Measurements from ENCODE around the gene ABHD14A.
A peak's percentile ranks its signal among the peaks of the same experiment; 100 is the strongest.
"Not testable (repeated sequence)": the region's sequence is repeated elsewhere in the genome, so short reads cannot be mapped to it uniquely, and the experiment has no call there.

The ABHD14A gene

DNA sequence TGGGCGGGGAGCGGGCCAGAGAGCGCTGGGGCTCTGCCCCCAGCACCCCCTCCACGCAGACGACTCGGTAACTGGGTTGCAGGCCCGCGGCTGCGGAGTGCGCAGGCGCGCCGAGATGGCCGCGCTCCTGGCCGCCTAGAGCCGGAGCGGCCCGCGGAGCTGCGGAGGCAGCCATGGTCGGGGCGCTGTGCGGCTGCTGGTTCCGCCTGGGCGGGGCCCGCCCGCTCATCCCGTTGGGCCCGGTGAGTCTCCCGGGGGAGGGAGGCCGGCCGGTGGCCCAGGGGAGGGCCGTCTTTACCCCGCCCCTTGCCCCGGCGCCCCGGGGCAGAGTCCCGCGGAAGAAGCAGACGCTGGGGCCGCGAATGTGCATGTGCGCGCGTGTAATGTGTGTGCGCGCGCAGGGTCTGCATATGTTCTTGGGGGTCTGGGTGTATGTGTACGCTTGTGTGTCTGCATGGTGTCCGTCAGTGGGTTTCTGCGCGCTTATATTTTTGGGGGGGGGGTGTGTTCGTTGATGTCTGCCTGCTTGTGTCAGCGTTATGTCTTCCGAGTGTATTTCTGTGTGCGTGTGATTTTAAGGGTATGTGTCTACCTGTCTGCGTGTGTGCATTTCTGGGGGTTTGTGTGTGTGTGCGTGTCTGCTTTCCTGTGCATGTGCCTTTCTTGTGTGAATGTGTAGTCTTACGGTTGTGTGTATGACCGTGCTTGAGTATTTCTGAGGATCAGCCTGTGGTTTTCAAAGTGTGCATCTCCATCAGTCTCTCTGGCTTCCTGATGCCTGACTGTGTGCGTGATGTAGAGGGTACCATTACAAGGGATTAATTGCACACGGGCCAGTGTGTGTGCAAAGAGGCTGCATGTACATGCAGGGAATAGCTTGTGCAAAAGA is at the start of gene ABHD14A:
Gene ABHD14A, plus strand, starts transcription at position 102 of the 889 bp plus-strand sequence. Its CDS starts 72 bp downstream, at position 174.
- DNase-seq (ENCODE audit: low read depth), result peak; percentile 69

DNA sequence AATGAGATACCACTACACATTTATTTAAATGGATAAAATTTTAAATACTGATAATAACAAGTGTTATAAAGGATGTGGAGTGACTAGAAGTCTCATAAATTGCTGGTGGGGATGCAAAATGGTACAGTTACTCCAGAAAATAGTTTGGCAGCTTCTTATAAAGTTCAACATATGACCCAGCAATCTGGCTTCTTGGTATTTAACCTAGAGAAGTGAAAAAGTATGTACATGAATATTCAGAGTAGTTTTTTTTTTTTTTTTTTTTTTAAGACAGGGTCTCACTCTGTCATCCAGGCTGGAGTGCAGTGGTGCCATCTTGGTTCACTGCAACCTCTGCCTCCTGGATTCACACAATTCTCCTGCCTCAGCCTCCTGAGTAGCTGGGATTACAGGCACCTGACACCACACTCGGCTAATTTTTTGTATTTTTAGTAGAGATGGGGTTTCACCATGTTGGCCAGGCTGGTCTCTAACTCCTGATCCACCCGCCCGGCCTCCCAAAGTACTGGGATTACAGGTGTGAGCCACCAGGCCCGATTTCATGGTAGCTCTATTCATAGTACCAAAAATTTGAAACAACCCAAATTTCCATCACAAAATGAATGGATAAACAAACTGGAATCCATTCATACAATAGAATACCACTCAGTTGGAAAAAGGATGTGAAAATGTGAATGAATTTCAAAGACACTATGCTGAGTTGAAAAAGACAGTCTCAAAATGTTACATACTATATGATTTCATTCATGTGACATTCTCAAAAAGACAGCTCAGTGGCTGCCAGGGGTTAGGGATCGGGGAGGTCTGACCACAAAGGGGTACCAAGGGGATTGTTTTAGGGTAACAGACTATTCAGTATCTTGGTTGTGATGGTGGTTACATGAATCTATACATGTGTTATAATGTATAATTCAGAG is 47.5 kb upstream of the ABHD14A start:
- no peak for DNase-seq (ENCODE audit: low read depth)

DNA sequence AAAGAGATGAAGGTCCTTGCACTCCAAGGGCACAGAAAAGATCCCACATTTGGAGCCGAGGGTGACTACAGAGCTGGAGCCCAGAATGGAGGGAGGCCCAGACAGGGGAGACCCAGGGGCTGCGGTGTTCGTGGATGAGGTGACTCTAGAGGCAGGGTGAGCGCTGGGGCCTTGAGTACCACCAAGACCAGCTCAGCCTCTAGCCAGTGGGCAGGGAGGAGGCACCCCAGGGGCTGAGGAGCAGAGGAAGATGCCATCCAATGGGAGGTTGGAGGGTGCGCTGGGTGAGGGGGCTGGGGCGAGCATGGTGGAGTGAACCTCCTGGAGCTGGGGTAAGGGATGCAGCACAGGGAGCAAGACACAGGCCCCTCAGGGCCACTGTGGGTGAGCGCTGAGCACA is 46.4 kb upstream of the ABHD14A start:
- DNase-seq (ENCODE audit: low read depth), result no peak

DNA sequence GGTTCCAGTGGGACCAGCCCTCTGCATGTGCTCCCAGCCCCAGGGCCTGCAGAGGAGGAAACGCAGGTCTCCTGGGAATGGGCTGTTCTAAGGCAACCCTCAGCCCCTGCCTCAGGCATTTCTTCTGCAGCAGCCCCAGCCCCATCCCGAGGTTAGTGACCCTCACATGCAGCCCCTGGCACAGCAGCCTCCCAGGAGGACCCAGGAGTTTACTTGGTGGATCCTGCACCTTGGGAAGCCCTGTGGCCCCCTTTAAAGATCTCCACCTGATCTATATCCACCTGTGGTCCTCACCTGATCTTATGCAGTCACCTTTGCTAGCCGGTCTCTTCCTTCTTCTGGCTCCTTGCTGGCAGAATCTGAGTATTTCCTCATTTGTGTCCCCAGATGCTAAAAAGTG is 45.9 kb upstream of the ABHD14A start:
- DNase-seq (ENCODE audit: low read depth), result not testable (repeated sequence)

DNA sequence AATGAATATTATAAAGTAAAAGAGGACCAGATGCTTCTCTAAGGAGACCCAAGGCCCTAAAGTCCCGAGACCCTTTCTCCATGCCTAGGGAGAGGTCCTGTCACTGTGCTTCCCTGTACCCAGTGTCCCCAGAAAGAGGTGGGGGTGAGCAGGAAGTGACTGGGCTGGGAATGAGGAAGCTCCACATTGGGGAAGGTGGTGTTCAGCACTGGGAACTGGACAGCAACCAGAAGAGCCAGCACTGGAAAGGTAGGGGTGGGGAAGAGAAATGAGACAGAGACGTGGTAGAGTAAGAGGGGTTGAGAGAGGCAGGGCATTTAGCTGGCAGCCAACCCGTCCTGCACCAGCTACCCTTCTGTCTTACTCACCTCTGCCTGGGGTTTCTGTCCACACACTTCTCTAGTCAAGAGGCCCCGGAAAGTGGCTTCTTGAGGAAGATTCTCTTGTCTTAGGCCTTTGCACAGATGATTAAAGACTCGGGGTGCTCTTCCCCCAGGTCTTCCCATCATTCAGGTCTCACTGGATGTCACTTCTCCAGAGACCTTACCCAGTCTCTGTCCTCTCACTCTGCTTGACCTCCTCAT is 45.4 kb upstream of the ABHD14A start:
- DNase-seq (ENCODE audit: low read depth), result no peak

DNA sequence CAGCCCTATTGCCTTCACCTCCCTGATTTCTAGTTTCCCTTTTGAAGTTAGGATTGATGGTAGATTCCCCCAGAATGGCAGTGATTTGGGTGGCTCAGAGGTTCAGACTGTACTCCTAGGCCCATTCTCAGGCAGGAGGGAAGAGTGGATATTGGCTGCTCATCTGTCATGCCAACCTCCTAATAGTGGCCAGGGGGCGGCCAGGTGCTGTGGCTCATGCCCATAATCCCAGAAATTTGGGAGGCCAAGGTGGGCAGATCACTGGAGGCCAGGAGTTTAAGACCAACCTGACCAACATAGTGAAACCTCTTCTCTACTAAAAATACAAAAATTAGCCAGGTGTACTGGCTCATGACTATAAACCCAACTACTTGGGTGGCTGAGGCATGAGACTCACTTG is 44.4 kb upstream of the ABHD14A start:
- no peak for DNase-seq (ENCODE audit: low read depth)

DNA sequence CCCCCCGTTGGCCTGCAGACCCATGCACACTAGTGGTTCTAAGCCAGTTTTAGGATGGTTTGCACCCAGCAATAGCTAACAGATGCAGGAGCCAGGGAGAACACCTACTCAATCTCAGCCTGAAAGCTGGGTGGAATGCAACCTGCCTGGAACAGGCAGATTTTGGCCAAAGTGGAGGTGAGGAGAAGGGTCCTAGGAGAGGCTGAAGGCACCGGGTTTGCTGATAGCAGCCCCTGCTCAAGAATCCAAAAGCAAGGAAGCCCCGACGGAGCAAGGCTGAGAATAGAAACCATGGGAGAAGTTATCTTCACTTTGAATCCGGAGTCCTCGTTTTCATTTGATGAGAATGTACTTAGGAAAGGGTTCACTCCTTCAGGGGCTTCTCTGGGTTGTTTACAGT is 43.1 kb upstream of the ABHD14A start:
- DNase-seq (ENCODE audit: low read depth), result no peak

DNA sequence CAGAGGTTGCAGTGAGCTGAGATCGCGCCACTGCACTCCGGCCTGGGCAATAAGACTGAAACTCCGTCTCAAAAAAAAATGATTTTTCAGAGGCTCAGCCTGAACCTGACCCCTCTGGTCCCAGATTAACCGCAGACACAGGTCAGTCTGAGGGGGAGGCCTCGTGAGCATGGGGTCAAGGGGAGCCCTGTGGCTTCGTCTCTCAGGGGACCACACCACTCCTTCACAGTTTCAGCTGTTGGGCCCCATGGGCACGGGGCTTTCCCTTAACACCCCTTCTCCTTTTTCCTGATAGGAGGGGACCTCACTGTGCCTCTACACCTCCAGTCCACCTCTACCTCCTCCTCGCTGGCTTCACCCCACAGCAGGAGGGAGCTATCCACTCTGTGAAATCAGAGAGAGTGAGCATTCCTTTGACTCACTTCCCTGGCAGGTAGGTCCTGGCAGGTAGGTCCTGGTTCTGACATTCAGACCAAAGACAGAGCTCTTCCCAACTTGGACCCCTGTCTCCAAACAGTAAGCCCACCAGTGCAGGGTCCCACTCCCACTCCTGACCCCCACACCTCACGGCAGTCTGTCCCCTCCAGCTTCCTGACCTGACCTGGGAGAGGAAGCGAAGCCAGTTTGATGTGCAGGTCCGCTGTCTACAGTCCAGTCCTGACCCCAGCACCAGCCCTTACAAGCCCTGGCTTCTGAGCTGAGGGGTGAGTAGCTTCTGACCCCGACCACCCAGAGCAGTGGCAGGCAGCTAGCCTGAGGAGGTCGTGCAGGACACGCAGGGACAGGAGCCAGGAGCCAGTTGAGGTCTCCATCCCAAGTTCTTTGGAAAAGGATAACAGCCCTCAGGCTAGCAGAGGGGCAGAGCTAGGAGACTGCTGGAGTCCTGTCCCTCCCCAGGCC is 42.1 kb upstream of the ABHD14A start:
- no peak for DNase-seq (ENCODE audit: low read depth)

DNA sequence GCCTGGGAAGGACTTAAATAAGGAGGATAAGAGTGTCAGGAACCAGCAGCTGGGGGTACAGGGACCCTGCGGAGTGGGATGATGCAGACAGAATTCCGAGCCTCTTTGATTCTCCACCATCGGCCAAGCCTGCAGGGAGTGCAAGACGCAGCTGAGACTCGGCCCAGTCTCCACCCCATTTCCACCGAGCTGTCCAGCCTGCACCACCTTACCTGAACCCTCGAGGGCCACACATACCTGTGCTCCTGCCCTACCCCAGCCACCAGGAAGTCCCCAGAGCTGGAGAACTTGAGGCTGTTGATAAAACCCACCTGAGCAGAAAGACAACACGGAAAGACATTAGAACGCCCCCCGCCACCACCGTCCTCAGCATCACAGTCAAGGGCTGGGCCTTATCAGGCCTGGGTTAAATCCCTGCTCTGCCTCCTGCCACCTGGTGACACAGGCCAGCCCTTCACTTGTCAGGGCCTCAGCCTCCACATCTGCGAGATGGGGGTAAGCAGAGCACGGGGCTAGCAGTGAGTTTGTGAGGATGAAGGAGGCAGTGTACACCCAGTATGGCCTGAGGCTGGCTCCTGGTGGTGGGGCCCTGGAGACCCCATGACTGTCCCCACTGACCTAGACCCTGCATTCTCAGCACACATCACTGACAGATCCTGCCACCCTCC is 41.3 kb upstream of the ABHD14A start:
- no peak for DNase-seq (ENCODE audit: low read depth)

DNA sequence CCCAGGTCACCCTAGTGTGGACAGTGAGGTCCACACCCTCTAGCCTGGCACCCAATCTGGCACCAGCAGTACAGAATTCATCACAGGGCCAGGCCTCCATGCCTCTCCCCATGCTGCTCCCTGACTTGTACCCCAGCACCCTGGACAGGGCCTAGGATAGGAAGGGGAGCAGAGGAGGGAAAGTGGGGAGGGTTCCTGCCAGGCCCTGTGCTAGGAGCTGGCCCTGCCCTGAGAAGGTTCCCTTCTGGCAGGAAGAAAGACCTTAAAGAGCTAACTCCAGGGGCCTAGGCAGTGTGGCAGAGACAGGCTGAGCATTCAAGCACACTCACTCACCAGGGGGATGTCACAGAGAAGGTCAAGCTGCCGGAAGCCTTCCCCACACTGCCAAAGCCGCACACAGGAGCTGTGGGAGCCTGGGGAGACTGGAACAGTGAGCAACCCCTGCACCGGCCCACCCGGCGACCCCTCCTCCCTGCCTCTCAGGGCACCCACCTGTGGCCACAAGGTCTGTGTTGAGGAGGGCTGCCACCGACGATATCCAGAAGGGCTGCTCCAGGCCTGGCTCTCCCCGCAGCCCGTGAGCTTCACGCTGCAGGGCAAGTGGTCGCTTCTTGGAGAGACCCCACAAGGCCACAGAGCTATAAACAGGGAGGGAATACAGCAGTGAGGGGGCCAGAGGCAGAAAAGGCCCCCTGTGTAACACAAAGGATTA is 40.6 kb upstream of the ABHD14A start:
- DNase-seq (ENCODE audit: low read depth), result no peak

DNA sequence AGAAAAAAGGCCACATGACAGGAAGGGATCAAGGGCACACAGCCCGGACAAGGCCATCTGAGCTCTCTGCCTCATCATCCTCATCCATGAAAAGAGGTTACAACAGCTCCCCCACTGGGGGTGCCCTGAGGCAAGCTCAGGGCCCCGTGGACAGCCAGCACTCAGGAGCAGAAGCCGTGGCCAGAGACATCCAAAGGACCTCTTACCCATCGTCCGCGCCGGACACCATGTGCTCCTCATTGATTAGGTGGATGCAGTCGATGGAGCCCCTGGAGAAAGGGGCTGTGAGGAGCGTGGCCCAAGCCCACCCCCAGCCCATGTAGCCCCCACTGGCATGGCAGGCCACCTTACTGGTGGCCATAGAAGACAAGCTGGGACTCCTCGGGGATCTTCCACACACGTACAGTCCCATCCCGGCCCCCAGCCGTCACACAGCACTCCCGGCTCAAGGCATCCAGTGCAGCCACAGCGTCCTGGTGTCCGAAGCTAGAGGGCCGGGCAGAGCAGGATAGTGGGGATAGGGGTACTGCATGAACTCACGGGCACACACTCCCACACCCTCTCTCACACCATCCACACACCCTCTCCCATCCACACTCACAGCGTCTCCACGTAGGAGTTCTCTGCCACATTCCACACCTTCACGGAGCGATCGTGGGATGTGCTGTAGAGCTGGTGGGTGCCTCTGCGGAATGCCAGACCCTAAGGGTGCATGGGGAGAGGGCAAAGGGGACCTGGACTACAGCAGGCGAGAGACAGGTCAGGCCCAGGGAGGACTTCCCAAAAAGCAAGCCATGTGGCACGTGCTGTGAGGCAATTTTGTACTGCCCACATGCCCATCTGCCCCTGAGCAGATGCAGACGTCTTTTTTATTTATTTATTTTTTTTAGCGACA is 39.6 kb upstream of the ABHD14A start:
- no peak for DNase-seq (ENCODE audit: low read depth)

DNA sequence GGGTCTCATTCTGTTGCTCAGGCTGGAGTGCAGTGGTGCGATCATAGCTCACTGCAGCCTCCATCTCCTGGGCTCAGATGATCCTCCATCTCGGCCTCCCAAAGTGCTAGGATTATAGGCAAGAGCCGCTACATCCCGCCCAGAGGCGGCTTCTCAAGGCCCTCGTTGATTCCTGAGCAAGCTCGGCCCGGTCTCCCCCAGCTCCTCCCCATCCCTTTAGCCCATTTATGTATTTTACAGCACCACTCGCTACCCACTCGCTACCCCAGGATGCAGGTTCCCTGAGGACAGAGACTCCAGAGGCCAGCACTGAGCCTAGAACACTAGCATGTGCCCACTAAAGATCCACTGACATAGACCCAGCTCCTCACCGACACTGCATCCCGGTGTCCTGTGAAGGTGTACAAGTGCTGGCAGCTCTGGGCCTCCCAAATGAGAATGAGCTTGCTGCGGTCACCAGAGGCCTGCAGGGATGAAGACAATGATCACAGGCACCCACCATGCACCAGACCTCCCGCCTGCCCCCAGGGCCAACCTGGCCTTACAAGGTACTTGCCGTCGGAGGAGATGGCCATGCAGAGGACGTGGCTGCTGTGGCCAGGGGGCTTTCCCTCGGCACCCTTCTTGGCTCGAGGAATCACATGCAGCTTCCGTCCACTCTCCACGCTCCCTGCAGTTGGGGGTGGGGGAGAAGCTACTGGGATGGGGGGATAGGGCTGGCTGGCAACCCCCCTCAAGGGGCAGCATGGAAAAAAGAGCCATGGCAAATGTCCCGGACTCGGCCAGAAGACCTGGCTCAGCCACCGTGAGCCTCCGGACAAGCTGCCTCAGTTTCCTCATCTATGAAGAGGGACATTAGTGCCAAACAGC is 38.7 kb upstream of the ABHD14A start:
- no peak for DNase-seq (ENCODE audit: low read depth)

DNA sequence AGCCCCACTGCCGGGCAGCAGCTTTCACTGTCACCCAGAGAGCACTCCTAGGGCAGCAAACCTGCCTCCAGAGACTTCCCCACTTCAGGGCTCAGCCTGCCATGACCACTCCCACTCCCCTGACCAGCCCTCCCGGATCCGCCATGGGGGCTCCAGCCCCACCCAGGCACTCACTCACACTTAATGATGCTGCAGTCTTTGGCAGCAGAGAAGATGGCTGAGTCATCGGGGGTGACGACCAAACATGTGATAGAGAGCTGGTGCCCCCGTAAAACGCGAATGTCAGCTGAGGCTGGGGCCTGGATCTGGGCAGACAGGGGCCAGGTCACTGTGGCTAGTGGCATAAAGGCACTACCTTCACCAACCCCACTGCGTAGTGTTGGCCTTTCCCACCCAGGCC is 37.9 kb upstream of the ABHD14A start:
- DNase-seq (ENCODE audit: low read depth), result no peak

DNA sequence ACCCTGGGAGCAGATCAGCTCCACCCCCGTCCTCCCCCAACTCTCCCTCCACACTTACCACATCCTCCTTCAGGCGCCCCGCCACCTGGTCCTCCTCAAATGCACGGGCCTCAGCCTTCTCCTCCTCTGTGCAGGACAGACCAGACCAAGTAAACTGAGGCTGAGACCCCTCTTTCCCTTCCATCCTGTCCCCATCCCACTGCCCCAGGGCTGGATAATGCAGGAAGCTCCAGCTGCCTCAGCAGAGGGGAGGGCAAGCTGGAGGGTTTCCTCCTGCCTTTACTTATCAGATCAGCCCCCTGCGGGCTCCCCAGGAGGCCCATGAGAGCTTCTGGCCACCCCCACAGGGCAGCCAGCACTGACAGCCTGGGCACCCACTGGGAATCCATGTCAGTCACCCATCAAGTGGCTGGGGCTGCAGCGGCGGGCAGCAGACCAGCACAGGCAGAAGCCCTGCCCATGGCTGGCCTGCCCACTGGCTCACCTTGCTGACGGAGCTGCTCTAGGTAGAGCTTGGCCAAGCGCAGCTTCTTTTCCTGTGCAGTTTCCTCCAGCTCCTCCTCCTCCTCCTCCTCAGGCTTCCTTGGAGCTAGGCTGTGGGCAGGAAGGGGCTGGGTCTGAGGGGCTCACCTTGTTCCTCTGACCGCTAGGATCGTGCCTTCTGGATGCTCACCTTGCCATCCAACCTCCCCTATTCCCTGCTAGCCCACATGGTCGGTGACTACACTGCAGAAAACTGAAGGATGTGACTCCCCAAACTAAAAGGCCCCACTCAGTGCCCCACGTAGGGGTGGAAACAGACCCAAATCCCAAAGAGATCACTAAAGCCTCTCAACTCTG is 37.0 kb upstream of the ABHD14A start:
- DNase-seq (ENCODE audit: low read depth), result no peak

DNA sequence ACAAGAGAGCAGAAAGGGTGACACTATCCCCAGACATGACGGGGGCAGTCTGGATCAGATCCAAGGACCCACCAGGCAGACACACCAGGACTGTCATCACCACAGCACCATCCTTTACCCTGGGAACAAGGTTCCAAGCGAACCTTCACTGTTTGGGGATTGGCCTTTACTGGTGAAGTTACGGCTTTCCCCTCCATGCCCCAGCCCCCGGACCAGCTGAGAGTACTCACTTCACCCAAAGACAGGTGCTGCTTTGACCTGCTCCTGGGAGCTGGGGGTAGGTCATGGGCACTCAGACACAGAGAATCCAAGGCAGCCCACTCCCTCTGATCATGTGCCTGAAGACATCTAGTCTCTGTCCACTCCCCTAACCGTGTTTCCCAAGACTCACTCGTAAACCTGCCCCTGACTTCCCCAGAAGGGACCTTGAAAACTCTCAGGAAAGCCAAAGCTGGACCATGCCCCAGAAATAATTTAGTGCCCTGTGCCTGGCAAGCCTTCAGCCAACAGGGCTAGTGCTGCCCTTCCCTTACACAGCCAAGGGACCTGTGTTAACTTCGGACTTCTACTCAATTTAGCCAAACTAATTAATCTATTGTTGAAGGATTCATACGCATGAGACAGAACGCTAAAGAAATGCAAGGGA is 36.0 kb upstream of the ABHD14A start:
- no peak for DNase-seq (ENCODE audit: low read depth)

DNA sequence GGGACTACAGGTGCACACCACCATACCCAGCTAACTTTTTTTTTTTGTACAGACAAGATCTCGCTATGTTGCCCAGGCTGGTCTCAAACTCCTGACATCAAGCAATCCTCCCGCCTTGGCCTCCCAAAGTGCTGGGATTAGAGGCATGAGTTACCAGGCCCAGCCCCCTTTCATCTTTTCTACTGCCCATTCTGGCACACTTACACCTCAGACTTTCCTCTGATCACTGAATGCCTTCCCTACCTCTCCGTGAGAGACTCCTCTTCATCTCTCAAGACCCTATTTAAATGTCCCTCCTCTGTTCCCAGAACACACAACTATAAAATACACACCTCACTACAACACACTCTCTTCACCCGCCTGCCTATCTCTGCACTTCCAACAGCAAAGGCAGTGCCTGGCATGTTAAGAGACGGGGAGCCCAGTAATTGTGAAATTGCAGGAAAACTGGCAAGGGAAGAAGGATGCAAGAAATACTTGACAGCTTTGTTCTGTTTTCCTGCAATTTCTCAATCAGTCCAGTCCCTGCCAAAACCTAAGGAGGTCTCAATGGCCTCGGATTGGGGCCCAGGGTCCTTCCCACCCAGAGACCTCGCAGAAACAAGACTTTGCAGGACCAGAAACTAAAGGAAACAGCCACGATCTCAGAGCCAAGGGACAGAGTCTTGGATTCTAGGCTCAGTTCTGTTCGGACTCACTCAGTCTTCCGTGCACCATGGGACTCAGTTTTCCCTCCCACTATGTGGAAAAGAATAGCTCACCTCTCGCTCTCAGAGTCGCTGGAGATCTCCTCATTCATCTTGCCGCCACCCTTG is 34.0 kb upstream of the ABHD14A start:
- no peak for DNase-seq (ENCODE audit: low read depth)

Measured in activated T-helper 1 cell treated with Interleukin-2 at 50 U/mL for 16 hours (primary cell).